Ramos (cell line): ENCODE results near the gene MED17.
"Not testable (repeated sequence)": the region's sequence is repeated elsewhere in the genome, so short reads cannot be mapped to it uniquely, and the experiment has no call there.

Experiments
- in situ Hi-C: fragments of 300-500 bp; cut with MboI; formaldehyde crosslinking; loops from one replicate; pipeline ENCODE4 v1.14.3; 2022; ENCODE audit warnings: low sequenced_read_pairs; ENCODE audit not compliant: unreplicated experiment

The MED17 gene

DNA sequence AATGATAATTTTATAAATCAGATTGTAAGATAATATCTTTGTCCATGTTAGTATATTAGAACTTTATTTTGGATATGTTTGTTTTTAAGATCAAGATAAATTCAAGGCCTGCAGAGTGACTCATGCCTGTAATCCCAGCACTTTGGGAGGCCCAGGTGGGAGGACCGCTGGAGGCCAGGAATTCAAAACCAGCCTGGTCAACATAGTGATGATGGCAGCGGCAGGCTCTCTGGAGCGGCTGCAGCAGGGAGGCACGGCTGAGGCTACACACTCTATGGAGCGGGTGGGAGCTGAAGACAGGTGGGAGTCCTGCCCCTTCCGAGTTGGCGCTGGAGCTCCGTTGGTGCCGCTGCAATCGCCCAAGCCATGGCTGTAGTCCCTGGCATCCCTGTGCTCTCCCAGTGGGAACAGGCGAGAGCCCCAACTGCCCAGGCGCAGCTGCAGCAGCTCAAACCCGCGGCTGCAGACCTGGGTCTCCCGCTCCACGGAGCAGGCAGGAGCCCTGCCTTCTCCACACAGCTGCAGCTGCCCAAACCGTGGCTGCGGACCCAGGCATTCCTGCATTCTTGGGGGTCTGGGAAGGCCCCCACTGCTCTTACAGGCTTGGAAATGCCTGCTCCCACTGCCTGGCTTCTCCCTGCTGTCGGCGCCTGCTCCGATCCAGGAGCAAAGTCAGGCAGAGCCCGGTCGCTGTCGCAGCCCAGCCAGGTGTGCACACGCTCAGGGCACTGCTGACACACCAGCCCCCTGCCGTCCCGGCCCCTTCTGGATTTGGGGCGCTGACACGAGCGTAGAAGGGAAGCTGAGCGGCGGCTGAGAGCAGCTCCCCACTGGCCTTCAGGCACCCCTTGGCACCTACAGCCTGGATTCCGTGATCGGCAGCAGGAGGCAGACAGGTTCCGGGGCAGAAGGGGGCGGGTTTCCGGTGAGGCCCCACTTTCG is 25.9 kb upstream of the MED17 start:
- in situ Hi-C loops = no loop called here

GRCh38 chr11:93759123-93759522 is 25.0 kb upstream of the MED17 start:
- in situ Hi-C loops = not testable (repeated sequence)

DNA sequence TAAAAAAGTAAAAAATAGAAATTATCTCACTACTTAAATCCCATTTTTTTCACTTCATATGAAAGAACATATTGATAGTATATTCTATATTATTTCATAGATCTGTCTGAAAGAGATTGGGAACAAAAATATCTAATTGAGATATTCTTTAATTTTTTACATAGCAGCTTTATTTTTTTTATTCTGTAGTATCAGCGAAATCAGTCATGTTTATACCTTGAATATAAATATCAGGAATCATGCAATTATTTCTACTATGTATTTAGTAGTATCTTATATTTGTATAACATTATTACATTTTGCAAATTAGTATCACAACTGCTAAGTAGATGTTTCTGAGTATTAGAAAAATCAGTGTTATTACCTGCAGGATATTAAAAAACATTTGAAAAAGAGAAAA is 22.2 kb upstream of the MED17 start:
- in situ Hi-C loops = no loop called here

DNA sequence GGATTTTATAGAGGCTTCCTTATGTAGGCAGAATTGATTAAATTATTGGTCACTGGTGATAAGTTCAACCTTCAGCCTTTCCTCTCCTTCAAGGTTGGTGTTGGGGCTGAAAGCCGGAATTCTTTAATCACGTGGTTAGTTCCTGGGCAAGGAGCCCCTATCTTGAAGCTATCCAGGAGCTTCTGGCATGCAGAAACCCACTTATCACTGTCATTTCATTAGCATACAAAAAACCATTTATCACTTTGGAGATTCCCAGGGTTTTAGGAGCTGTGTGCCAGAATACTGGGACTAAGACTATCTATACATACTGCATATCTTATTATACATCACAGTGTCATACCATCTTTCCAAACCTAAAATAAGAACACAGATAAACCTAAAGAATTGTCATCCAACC is 18.5 kb upstream of the MED17 start:
- in situ Hi-C loops = no loop called here

- in situ Hi-C loops = no loop called here
Measured at GRCh38 chr11:93766504-93766903, 17.6 kb upstream of the MED17 start.

- in situ Hi-C loops = no loop called here
Measured at GRCh38 chr11:93767018-93767417, 17.1 kb upstream of the MED17 start.

DNA sequence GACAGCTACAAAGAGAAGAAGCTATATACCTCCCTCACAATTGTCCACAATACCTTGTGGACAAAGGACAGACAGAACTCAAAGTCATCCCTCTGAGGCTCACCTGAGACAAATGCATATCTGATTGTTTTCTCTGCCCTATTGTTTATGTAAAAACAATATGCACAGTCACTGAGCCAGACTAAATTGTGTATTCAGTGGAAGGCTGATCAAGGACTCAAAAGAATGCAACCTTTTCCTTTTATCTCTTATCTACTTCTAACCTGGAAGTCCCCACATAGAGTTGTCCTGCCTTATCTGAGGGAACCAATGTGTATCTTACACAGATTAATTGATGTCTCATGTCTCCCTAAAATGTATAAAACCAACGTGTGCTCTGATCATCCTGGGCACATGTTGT is 13.9 kb upstream of the MED17 start:
- in situ Hi-C loops = no loop called here

DNA sequence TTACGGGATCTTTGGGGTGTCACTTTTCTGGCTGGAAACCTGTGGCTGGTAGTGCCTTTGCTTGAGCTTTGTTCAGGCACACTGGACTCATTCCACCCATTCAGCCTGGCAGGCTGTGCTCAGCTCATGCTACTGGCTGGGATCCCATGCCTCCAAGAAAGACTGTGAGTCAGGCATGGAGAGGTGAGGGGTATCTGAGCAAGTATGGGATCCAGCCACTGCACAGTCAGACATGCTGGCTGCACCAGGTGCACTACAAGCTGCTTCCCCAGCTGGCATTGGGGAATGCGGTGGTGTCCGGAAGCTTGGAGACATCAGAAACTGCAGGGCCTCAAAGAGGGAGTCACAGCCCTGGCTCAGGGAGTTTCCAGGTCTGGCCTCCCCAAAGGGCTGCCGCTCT is 12.0 kb upstream of the MED17 start:
- in situ Hi-C loops = no loop called here

DNA sequence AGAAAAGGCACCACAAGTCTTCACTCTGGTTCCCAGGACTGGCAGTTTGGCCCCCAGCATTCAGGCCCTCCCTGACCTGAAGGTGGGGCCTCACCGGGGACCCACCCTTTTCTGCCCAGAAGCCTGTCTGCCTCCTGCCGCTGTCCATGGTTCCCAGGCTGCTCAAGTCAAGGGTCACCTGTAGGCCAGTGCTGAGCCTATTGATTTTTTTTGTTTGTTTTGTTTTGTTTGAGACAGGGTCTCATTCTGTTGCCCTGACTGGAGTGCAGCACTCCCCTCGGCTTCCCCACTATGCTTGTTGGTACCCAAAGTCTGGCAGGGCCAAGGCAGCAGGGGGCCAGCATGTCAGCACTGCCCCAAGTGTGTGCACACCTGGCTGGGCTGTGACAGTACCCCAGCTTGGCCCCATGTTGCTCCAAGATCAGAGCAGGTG is 11.0 kb upstream of the MED17 start:
- in situ Hi-C loops = no loop called here

GRCh38 chr11:93773601-93774200 is 10.4 kb upstream of the MED17 start:
- in situ Hi-C loops = no loop called here

GRCh38 chr11:93774560-93774959 is 9.5 kb upstream of the MED17 start:
- in situ Hi-C loops = not testable (repeated sequence)

- in situ Hi-C loops = no loop called here
Measured at GRCh38 chr11:93775289-93775688, 8.8 kb upstream of the MED17 start.

GRCh38 chr11:93783362-93783761 is 720 bp upstream of the MED17 start:
- in situ Hi-C loops = no loop called here

DNA sequence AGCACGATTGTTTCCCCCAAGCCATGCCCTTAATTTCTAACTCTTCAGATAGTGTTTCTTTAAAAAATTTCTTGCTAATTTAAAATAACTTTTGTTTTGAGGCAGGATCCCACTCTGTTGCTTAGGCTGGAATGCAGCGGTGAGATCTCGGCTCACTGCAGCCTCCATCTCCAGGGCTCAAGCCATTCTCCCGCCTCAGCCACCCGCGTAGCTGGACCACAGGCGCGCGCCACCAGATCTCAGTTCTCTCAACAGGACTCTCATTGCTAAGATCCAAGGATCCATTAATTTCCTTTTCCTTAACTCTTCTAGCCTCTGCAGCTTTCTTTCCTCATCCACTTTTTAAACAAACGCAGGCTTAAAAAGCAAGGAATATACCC is 327 bp upstream of the MED17 start:
- in situ Hi-C loops = no loop called here

GRCh38 chr11:93784935-93785360 is 866 bp downstream of the MED17 start:
- in situ Hi-C loops = no loop called here

GRCh38 chr11:93791493-93791892 is 7.4 kb downstream of the MED17 start:
- in situ Hi-C loops = no loop called here

DNA sequence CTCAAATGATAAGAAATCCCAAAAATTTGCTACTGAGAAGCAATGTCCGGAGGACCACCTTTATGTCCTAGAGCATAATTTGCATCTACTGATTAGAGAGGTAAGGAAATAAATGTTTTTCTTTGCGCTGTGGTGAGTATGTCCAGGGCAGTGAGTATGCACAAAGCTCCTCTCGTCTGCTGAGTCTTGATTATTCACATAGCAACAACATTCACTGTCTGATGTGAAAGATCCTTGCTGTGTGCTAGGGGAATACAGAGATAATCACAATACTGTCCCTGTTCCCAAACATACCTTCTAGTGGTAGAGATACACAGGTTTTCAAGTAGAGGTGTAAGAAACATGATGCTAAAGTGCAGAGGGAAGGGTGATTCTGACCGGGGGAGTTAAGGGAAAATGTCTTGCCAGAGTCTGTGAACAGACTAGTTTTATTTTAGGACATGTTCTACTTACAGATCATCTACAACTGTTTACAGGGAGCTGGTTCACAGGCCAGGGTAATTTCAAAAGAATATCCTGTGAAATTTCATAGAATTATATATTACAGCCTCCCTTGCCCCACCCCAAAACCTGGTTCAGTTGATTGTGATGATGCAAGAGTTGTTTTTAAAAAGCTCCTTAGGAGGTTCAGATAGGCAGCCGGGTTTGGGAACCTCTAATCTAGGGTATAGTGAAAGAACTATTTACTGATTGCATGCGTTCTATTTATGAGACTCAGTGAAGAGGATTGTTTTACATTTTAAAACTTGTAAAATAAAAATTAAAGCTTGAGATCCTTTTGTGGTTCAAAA is 12.6 kb downstream of the MED17 start:
- in situ Hi-C loops = no loop called here

- in situ Hi-C loops = no loop called here
Measured at GRCh38 chr11:93801366-93801765, 17.3 kb downstream of the MED17 start.

DNA sequence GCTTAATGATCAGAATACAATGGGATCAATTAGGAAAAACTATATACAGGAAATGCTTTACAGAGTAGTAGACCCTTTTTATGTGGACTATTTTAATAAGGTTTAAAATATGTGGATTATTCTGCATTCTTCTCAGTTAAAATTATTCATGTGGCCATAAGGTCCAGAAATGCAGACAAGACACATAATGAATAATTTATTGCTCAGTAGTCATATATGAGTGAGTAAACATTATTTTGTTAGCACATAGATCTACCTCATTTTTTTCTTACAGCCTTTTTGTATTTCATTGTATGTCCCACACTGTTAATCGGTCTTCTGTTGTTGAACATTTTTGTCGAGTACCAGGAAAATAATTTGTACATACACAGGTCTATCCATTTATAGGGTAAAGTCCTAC is 20.8 kb downstream of the MED17 start:
- in situ Hi-C loops = no loop called here

DNA sequence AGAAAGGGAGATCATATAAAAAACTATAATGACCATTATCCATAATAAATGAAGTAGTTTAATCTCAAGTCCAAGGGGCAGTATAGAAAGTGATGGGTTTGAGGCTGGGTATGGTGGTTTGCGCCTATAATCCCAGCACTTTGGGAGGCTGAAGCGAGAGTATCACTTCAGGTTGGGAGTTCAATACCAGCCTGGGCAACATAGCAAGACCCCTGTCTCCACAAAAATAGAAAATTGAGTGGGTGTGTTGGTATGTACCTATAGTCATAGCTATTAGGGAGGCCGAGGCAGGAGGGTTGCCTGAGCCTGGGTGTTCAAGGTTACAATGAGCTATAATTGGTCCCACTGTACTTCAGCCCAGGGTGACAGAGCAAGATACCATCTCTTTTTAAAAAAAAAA is 23.9 kb downstream of the MED17 start:
- in situ Hi-C loops = no loop called here

- in situ Hi-C loops = no loop called here
Measured at GRCh38 chr11:93813974-93814373, 29.9 kb downstream of the MED17 start.
